ENCODE measurements around the gene P2RX2.

P2RX2 gene

GRCh38 chr12:132632521-132633228 lies 14.1 kb downstream of the P2RX2 start:
- Histone ChIP-seq H2BK12ac (ENCODE audit: low read length) (no peak overlapping the region), H3K36me3 (ENCODE audit: control insufficient read depth in 1 of 2, insufficient read depth in 2 of 2, low read length in 2 of 2) (peaks cover 62 to 82% of the 10 kb centered on the region in 2 experiments), H3K18ac (ENCODE audit: low read length) (no peak overlapping the region), H3K9ac (ENCODE audit: low read length) (no peak overlapping the region), H3K9me3 (ENCODE audit: insufficient read depth, low read depth, low read length) (no peaks in the 10 kb centered on the region), H3K79me1 (ENCODE audit: low read length) (no peaks in the 10 kb centered on the region), H3K4ac (ENCODE audit: low read depth, low read length) (no peak overlapping the region), H3K23ac (ENCODE audit: low read length) (no peak overlapping the region), H2BK120ac (ENCODE audit: insufficient read depth, low read length, poor library complexity) (no peak overlapping the region), H3K79me2 (ENCODE audit: control insufficient read depth, insufficient read depth, low read length, poor library complexity) (no peaks in the 10 kb centered on the region), H3K14ac (ENCODE audit: low read length) (no peak overlapping the region), H3K4me1 (ENCODE audit: control insufficient read depth in 1 of 2, insufficient read depth in 2 of 2, low read length in 2 of 2) (no peaks in the 10 kb centered on the region), H3K27me3 (ENCODE audit: insufficient read depth, low read length) (no peaks in the 10 kb centered on the region), H4K8ac (ENCODE audit: low read depth, low read length) (no peak overlapping the region), H4K12ac (ENCODE audit: low read depth, low read length) (no peak overlapping the region), H2BK5ac (ENCODE audit: low read depth, low read length, poor library complexity) (no peak overlapping the region), H3K4me3 (ENCODE audit: low read depth, low read length) (no peak overlapping the region), H4K91ac (ENCODE audit: low read depth, low read length) (no peak overlapping the region), H3K27ac (ENCODE audit: low read depth, low read length) (no peak overlapping the region), H3K4me2 (ENCODE audit: low read length) (no peak overlapping the region), H2AFZ (ENCODE audit: insufficient read depth, low read length, poor library complexity) (no peak overlapping the region), H2AK5ac (ENCODE audit: low read length) (no peak overlapping the region)
- DNase-seq = no peak
- no CpG with 5 or more reads among the region's 17 CpGs for WGBS (ENCODE audit: extremely low coverage, insufficient coverage, insufficient read length)

GRCh38 chr12:132633398-132633797 lies 14.8 kb downstream of the P2RX2 start:
- WGBS (ENCODE audit: extremely low coverage, insufficient coverage, insufficient read length) = no CpG with 5 or more reads among the region's 8 CpGs
- H4K91ac ChIP-seq (ENCODE audit: low read depth, low read length) = no peak overlapping the region
- H2AK5ac ChIP-seq (ENCODE audit: low read length) = no peak overlapping the region
- H2BK12ac ChIP-seq (ENCODE audit: low read length) = no peak overlapping the region
- H3K36me3 ChIP-seq (ENCODE audit: control insufficient read depth in 1 of 2, insufficient read depth in 2 of 2, low read length in 2 of 2) = peaks cover 67 to 86% of the 10 kb centered on the region in 2 experiments
- no peak overlapping the region for H2BK5ac ChIP-seq (ENCODE audit: low read depth, low read length, poor library complexity)
- H2AFZ ChIP-seq (ENCODE audit: insufficient read depth, low read length, poor library complexity) = no peak overlapping the region
- no peak overlapping the region for H4K8ac ChIP-seq (ENCODE audit: low read depth, low read length)
- no peak overlapping the region for H3K4ac ChIP-seq (ENCODE audit: low read depth, low read length)
- H3K27me3 ChIP-seq (ENCODE audit: insufficient read depth, low read length) = no peaks in the 10 kb centered on the region
- H3K23ac ChIP-seq (ENCODE audit: low read length) = no peak overlapping the region
- H2BK120ac ChIP-seq (ENCODE audit: insufficient read depth, low read length, poor library complexity) = no peak overlapping the region
- H3K9me3 ChIP-seq (ENCODE audit: insufficient read depth, low read depth, low read length) = no peaks in the 10 kb centered on the region
- no peaks in the 10 kb centered on the region for H3K4me1 ChIP-seq (ENCODE audit: control insufficient read depth in 1 of 2, insufficient read depth in 2 of 2, low read length in 2 of 2)
- no peak overlapping the region for H3K4me3 ChIP-seq (ENCODE audit: low read depth, low read length)
- no peak overlapping the region for H3K18ac ChIP-seq (ENCODE audit: low read length)
- no peak overlapping the region for H3K4me2 ChIP-seq (ENCODE audit: low read length)
- no peak overlapping the region for H3K27ac ChIP-seq (ENCODE audit: low read depth, low read length)
- no peak overlapping the region for H3K14ac ChIP-seq (ENCODE audit: low read length)
- H3K79me2 ChIP-seq (ENCODE audit: control insufficient read depth, insufficient read depth, low read length, poor library complexity) = no peaks in the 10 kb centered on the region
- DNase-seq = no peak
- no peaks in the 10 kb centered on the region for H3K79me1 ChIP-seq (ENCODE audit: low read length)
- no peak overlapping the region for H4K12ac ChIP-seq (ENCODE audit: low read depth, low read length)
- no peak overlapping the region for H3K9ac ChIP-seq (ENCODE audit: low read length)

DNA sequence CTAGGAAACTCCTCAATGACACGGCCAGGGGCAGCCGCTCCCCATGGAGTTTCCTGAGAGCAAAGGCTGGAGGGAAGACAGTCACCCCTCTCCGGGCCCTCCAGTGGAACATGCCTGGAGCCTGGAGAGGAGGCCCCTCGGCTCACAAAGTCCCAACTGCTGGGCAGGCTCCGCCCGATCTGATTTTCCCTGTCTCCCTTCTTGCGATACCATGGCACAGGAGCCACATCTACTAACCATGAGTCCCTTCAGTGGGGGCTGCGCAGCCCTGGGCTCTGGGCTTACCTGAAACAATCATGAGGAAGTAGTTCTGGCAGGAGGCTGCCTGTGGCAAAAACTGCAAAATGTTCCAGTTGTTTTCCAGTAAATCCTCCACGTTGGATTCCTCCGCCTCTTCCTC lies 15.3 kb downstream of the P2RX2 start:
- H3K23ac ChIP-seq (ENCODE audit: low read length) = no peak overlapping the region
- H3K4me3 ChIP-seq (ENCODE audit: low read depth, low read length) = no peak overlapping the region
- H4K12ac ChIP-seq (ENCODE audit: low read depth, low read length) = no peak overlapping the region
- no peaks in the 10 kb centered on the region for H3K27me3 ChIP-seq (ENCODE audit: insufficient read depth, low read length)
- H2AFZ ChIP-seq (ENCODE audit: insufficient read depth, low read length, poor library complexity) = no peak overlapping the region
- no peak overlapping the region for H3K9ac ChIP-seq (ENCODE audit: low read length)
- H3K79me2 ChIP-seq (ENCODE audit: control insufficient read depth, insufficient read depth, low read length, poor library complexity) = no peaks in the 10 kb centered on the region
- H2BK12ac ChIP-seq (ENCODE audit: low read length) = no peak overlapping the region
- no peak for DNase-seq
- H4K8ac ChIP-seq (ENCODE audit: low read depth, low read length) = no peak overlapping the region
- 100% methylated on average over 2 of the region's 10 CpGs for whole genome bisulfite sequencing (ENCODE audit: extremely low coverage, insufficient coverage, insufficient read length)
- H2BK5ac ChIP-seq (ENCODE audit: low read depth, low read length, poor library complexity) = no peak overlapping the region
- H2AK5ac ChIP-seq (ENCODE audit: low read length) = no peak overlapping the region
- no peaks in the 10 kb centered on the region for H3K79me1 ChIP-seq (ENCODE audit: low read length)
- no peaks in the 10 kb centered on the region for H3K9me3 ChIP-seq (ENCODE audit: insufficient read depth, low read depth, low read length)
- no peak overlapping the region for H3K18ac ChIP-seq (ENCODE audit: low read length)
- H3K4ac ChIP-seq (ENCODE audit: low read depth, low read length) = no peak overlapping the region
- H3K4me1 ChIP-seq (ENCODE audit: control insufficient read depth in 1 of 2, insufficient read depth in 2 of 2, low read length in 2 of 2) = no peaks in the 10 kb centered on the region
- H2BK120ac ChIP-seq (ENCODE audit: insufficient read depth, low read length, poor library complexity) = no peak overlapping the region
- peaks cover 71 to 91% of the 10 kb centered on the region in 2 experiments for H3K36me3 ChIP-seq (ENCODE audit: control insufficient read depth in 1 of 2, insufficient read depth in 2 of 2, low read length in 2 of 2)
- H4K91ac ChIP-seq (ENCODE audit: low read depth, low read length) = no peak overlapping the region
- H3K27ac ChIP-seq (ENCODE audit: low read depth, low read length) = no peak overlapping the region
- no peak overlapping the region for H3K4me2 ChIP-seq (ENCODE audit: low read length)
- no peak overlapping the region for H3K14ac ChIP-seq (ENCODE audit: low read length)

GRCh38 chr12:132634411-132634990 lies 15.9 kb downstream of the P2RX2 start:
- no peak overlapping the region for H3K27ac ChIP-seq (ENCODE audit: low read depth, low read length)
- no peaks in the 10 kb centered on the region for H3K27me3 ChIP-seq (ENCODE audit: insufficient read depth, low read length)
- no peak for DNase-seq

More at GRCh38 chr12:132634411-132634990, 15.9 kb downstream of the P2RX2 start:
- Histone ChIP-seq H4K12ac (ENCODE audit: low read depth, low read length) (no peak overlapping the region), H3K79me2 (ENCODE audit: control insufficient read depth, insufficient read depth, low read length, poor library complexity) (no peaks in the 10 kb centered on the region), H3K4ac (ENCODE audit: low read depth, low read length) (no peak overlapping the region), H3K14ac (ENCODE audit: low read length) (no peak overlapping the region), H3K4me2 (ENCODE audit: low read length) (no peak overlapping the region), H3K18ac (ENCODE audit: low read length) (no peak overlapping the region), H2BK12ac (ENCODE audit: low read length) (no peak overlapping the region), H2BK5ac (ENCODE audit: low read depth, low read length, poor library complexity) (no peak overlapping the region), H4K8ac (ENCODE audit: low read depth, low read length) (no peak overlapping the region), H3K79me1 (ENCODE audit: low read length) (no peaks in the 10 kb centered on the region), H3K4me1 (ENCODE audit: control insufficient read depth in 1 of 2, insufficient read depth in 2 of 2, low read length in 2 of 2) (no peaks in the 10 kb centered on the region), H2BK120ac (ENCODE audit: insufficient read depth, low read length, poor library complexity) (no peak overlapping the region), H3K9me3 (ENCODE audit: insufficient read depth, low read depth, low read length) (no peaks in the 10 kb centered on the region), H3K23ac (ENCODE audit: low read length) (no peak overlapping the region), H2AK5ac (ENCODE audit: low read length) (no peak overlapping the region), H3K4me3 (ENCODE audit: low read depth, low read length) (no peak overlapping the region), H2AFZ (ENCODE audit: insufficient read depth, low read length, poor library complexity) (no peak overlapping the region), H3K9ac (ENCODE audit: low read length) (no peak overlapping the region), H4K91ac (ENCODE audit: low read depth, low read length) (no peak overlapping the region), H3K36me3 (ENCODE audit: control insufficient read depth in 1 of 2, insufficient read depth in 2 of 2, low read length in 2 of 2) (peaks cover 70 to 91% of the 10 kb centered on the region in 2 experiments)
- WGBS (ENCODE audit: extremely low coverage, insufficient coverage, insufficient read length) = no CpG with 5 or more reads among the region's 21 CpGs
